Esophagus squamous epithelium (tissue), 5 donors: ENCODE data around the gene SVIL. TPM values are rescaled to one million over a fixed set of nuclear protein-coding genes. Genes with fewer than 3 reads are reported as not detected.
"Not testable (repeated sequence)": the region's sequence is repeated elsewhere in the genome, so short reads cannot be mapped to it uniquely, and the experiment has no call there.

Source experiments
- DNase-seq: peaks from one replicate; lab custom pipeline; 2025; lab: John Stamatoyannopoulos, UW
- H3K27ac ChIP-seq, 4 donors: fragments of 200-600 bp; sonication (generic); one replicate each; pipeline ENCODE4 v1.5.1; 2016 to 2019; ENCODE audit warnings: mild to moderate bottlenecking in 1 of 4
- H3K27me3 ChIP-seq, 4 donors: fragments of 200-600 bp; sonication (generic); 1 replicate in 3 of 4; 2 replicates in 1 of 4; pipeline versions ENCODE4 v1.5.1 to v1.6.0; 2017 to 2021; ENCODE audit warnings: antibody characterized with exemption in 1 of 4
- H3K36me3 ChIP-seq, 3 donors: fragments of 200-600 bp; sonication (generic); one replicate each; pipeline ENCODE4 v1.5.1; 2016 to 2019
- H3K4me1 ChIP-seq, 3 donors: fragments of 200-600 bp; sonication (generic); one replicate each; pipeline ENCODE4 v1.5.1; 2017 to 2019
- H3K4me3 ChIP-seq, 4 donors: fragments of 200-600 bp; sonication (generic); 1 replicate in 3 of 4; 2 replicates in 1 of 4; pipeline ENCODE4 v1.5.1; 2016 to 2019; ENCODE audit warnings: mild to moderate bottlenecking in 2 of 4, moderate library complexity in 1 of 4
- H3K9me3 ChIP-seq, 3 donors: fragments of 200-600 bp; sonication (generic); one replicate each; pipeline ENCODE4 v1.5.1; 2016 to 2019
- CTCF ChIP-seq, 6 experiments: fragments of 450-650 bp in 4 of 6; fragments of 200-600 bp in 2 of 6; sonication (generic) in 2 of 6; IDR thresholded peaks; one replicate each; pipeline ENCODE4 v1.5.1; 2016 to 2019; ENCODE audit warnings: antibody characterized with exemption in 6 of 6, mild to moderate bottlenecking in 4 of 6, moderate library complexity in 4 of 6
- POLR2A ChIP-seq, 4 donors: fragments of 450-650 bp; IDR thresholded peaks; one replicate each; pipeline ENCODE4 v1.6.1; 2017; ENCODE audit warnings: antibody characterized with exemption in 4 of 4, mild to moderate bottlenecking in 4 of 4, moderate library complexity in 3 of 4
- WGBS, 2 donors: methylation state at CpG; one replicate each; pipeline ENCODE4 v1.1.5; 2018; 5-methylcytosine and 5-hydroxymethylcytosine counted together
- intact Hi-C: fragments of 100-400 bp; cut with DNase I; formaldehyde crosslinking; loops from one replicate; pipeline ENCODE4 v1.15.0; 2022
- total RNA-seq, 4 donors: library from RNA; depleted of rRNA; stranded (reverse); fragments of >200 nt; gene quantifications; one replicate each; pipeline ENCODE4 v1.1.0, GENCODE V29; 2016
- donor health status: DM: yes; HTN: yes; CAD: no.

SVIL gene
- total RNA-seq, 4 donors from 2014 or later, result 71.1 to 227 (median 147) TPM

GRCh38 chr10:29519659-29520058, 115.1 kb downstream of the SVIL start:
- DNase-seq, result no peak
- intact Hi-C loops, result no loop called here
- Histone ChIP-seq H3K36me3 (peaks cover 13 to 98% (median 37%) of the 10 kb centered on the region in 3 donors), H3K4me3 (no peak overlapping the region), H3K9me3 (no peaks in the 10 kb centered on the region), H3K27ac (no peak overlapping the region), H3K4me1 (peaks cover 0 to 8% (median 0%) of the 10 kb centered on the region in 3 donors), H3K27me3 (no peaks in the 10 kb centered on the region)
- WGBS, 2 donors, result 76 to 92% methylated on average over 3 of the region's 3 CpGs
- no peak for TF ChIP-seq CTCF (IDR thresholded peaks at IDR 0.05)
- TF ChIP-seq POLR2A (IDR thresholded peaks at IDR 0.05), result no peak

GRCh38 chr10:29517352-29517923, 117.3 kb downstream of the SVIL start:
- H3K4me3 ChIP-seq, result no peak overlapping the region
- WGBS, 2 donors, result 63 to 72% methylated on average over 6 to 8 of the region's 8 CpGs
- peak overlapping the region in 2 of 4 donors; percentile 38 to 52 for H3K27ac ChIP-seq
- H3K27me3 ChIP-seq, result no peaks in the 10 kb centered on the region
- peaks cover 2 to 93% (median 19%) of the 10 kb centered on the region in 3 donors for H3K36me3 ChIP-seq
- intact Hi-C loops, result no loop called here
- TF ChIP-seq POLR2A (IDR thresholded peaks at IDR 0.05), result no peak
- TF ChIP-seq CTCF (IDR thresholded peaks at IDR 0.05), result peak in 4 of 6 experiments; percentile 11 to 47 (median 38)
- DNase-seq, result no peak
- peaks cover 0 to 8% (median 0%) of the 10 kb centered on the region in 3 donors for H3K4me1 ChIP-seq
- H3K9me3 ChIP-seq, result no peaks in the 10 kb centered on the region

GRCh38 chr10:29516309-29516932, 118.3 kb downstream of the SVIL start:
- intact Hi-C loops, DNase-seq: not testable (repeated sequence)
- H3K36me3 ChIP-seq, result peaks cover 0 to 93% (median 24%) of the 10 kb centered on the region in 3 donors

GRCh38 chr10:29515879-29516278, 118.9 kb downstream of the SVIL start:
- WGBS, 2 donors, result 62 to 77% methylated on average over 9 to 10 of the region's 12 CpGs
- Histone ChIP-seq H3K36me3 (peaks cover 0 to 91% (median 21%) of the 10 kb centered on the region in 3 donors), H3K27ac (peak overlapping the region in 2 of 4 donors; percentile 38 to 52)
- H3K4me3 ChIP-seq, intact Hi-C loops, H3K9me3 ChIP-seq, H3K4me1 ChIP-seq, DNase-seq, H3K27me3 ChIP-seq: not testable (repeated sequence)

More at GRCh38 chr10:29516309-29516932, 118.3 kb downstream of the SVIL start:
- WGBS, 2 donors, result 69 to 75% methylated on average over 10 to 15 of the region's 19 CpGs
- not testable (repeated sequence) for H3K27me3 ChIP-seq, H3K4me1 ChIP-seq, H3K4me3 ChIP-seq, H3K9me3 ChIP-seq
- peak overlapping the region in 2 of 4 donors; percentile 38 to 52 for H3K27ac ChIP-seq

- peaks cover 0 to 87% (median 13%) of the 10 kb centered on the region in 3 donors for H3K36me3 ChIP-seq
- WGBS, 2 donors, result 24 to 30% methylated on average over 3 to 4 of the region's 4 CpGs
- H3K4me1 ChIP-seq, H3K27me3 ChIP-seq, H3K4me3 ChIP-seq, H3K9me3 ChIP-seq, intact Hi-C loops, DNase-seq: not testable (repeated sequence)
- peak overlapping the region in 1 of 4 donors; percentile 4 for H3K27ac ChIP-seq
Measured at GRCh38 chr10:29515104-29515503, 119.7 kb downstream of the SVIL start.

- Histone ChIP-seq H3K36me3 (peaks cover 0 to 87% (median 13%) of the 10 kb centered on the region in 3 donors), H3K27me3 (no peaks in the 10 kb centered on the region), H3K4me1 (no peaks in the 10 kb centered on the region), H3K9me3 (no peaks in the 10 kb centered on the region), H3K4me3 (no peak overlapping the region), H3K27ac (no peak overlapping the region)
- WGBS, 2 donors, result 81 to 84% methylated on average over 7 to 9 of the region's 9 CpGs
- intact Hi-C loops, result no loop called here
- DNase-seq, result no peak
- TF ChIP-seq POLR2A (IDR thresholded peaks at IDR 0.05) (no peak), CTCF (IDR thresholded peaks at IDR 0.05) (no peak)
Measured at GRCh38 chr10:29514306-29514705, 120.5 kb downstream of the SVIL start.
